HG02588 (cell line): ENCODE results near the gene C12orf76.
A peak's percentile ranks its signal among the peaks of the same experiment; 100 is the strongest.

Experiments used
- ATAC-seq: cut with Tn5 transposase; IDR thresholded peaks from one replicate; pipeline ENCODE4 v1.9.1; 2021; ENCODE audit warnings: mild to moderate bottlenecking, moderate library complexity; ENCODE audit not compliant: unreplicated experiment

The C12orf76 gene

GRCh38 chr12:109997393-109997792 lies 50.9 kb downstream of the C12orf76 start:
- ATAC-seq: no peak

- ATAC-seq: no peak
Measured at GRCh38 chr12:109996483-109996853, 51.9 kb downstream of the C12orf76 start.

DNA sequence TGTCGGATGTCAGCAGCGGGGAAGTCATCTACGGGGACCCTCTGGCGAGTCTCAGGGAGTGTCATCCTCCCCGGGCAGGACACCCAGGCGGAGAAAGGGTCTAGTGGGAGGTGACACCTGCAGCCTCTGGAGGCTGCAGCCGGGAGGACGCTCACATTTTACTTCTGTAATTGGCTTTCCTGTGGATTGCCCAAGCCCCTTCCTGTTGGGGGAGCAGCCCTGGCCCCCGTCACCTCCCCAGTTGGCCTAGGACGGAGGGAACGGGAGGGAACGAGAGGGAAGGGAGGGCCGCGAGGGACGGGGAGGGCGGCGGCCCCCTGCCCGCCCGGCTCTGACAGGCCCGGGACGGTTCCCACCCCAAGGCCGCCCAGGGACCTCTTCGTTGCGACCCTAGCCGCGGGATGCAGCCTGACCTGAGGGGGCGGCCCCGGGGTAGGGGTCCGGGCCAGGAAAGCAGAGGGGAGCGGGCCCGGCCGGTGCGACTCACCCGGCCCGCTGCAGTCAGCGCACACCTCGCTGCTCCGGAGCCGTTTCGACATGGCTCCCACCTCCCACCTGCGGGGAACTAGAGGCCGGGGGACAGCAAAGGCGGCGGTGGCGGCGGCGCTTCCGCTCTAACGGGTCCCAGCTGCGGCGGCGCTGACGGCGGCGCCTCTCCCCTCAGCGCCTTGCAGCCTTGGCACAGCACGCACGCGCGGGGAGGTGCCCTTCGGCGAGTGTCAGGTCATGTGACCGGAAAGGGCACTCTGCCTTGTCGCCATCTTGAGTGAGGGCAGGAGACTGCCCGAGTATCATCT lies 52.4 kb downstream of the C12orf76 start, which contains the start of gene GIT2:
TSS of gene GIT2 (minus strand) at position 683 of the 797 bp plus-strand sequence. CDS start at position 539, 144 bp downstream.
- peak; percentile 65 for ATAC-seq

DNA sequence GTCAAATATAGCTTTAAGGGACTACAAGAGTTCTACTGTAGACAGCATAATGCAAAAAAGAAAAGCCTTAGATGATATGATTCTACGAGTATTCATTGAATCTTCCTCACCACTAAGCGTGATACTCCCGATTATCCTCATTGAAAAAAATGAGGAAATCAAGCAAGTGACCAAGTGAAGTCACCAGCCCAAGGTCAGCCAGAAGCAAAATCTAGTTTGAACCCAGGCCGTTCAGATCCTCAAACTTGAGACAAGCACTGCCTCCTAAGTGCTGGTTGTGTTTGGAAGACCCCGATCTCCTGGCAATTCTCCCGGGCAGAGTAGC lies 53.0 kb downstream of the C12orf76 start:
- no peak for ATAC-seq

DNA sequence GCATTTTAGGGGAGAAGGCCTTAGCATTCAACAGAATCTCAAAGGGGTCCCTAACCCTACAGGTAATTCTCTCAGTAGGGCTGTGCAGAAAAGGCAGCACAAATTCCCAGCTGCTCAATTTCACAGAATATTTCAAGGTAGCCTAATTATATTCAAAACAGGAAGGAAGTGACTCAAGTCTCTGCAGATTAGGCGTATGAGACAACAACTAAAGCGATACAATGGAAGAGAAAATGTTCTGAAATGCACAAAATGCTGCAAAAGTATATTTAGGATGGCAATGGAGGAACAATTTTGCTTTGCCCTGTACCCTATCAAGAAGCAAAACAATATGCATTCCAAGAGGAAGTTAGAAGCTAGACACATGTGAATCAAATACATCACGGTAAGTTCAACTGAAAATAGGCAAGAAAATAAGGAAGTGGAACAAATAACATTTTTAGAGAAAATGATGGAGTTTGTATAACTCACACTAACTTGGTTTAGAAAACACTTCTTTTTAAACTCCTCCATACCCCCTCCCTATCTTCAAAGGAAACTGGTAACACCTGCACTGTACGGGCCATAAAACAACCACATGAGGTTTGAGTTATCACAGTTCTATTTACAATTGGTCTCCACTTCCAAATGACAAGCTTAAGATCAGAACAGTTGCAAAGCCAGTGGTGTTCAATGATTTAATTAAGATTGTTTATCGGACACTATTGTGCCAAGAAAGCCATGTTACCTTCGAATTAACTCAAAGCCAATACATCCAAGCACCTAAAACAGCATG lies 53.7 kb downstream of the C12orf76 start:
- no peak for ATAC-seq

GRCh38 chr12:109993091-109993490 lies 55.2 kb downstream of the C12orf76 start:
- ATAC-seq: no peak

- ATAC-seq: no peak
Measured at GRCh38 chr12:109991586-109991985, 56.7 kb downstream of the C12orf76 start.
